Activated CD8-positive, alpha-beta memory T cell treated with anti-CD3 and anti-CD28 coated beads, Interleukin-2, amount 10 ng/mL, durations not matched to agents 7 days and 5 days (primary cell): ENCODE data around the gene SMIM28. TPM values are rescaled to one million over a fixed set of nuclear protein-coding genes. Genes with fewer than 3 reads are reported as not detected.

Experiments
- ATAC-seq: fragments of 150-1000 bp; cut with Tn5 transposase; one replicate; pipeline ENCODE4 v1.10.0; 2021; ENCODE audit warnings: moderate library complexity
- CTCF ChIA-PET: fragments of 350-600 bp; sonication (Branson Sonifier 250); formaldehyde crosslinking; loops from one replicate; lab custom pipeline; 2021; ENCODE audit warnings: antibody characterized with exemption; lab: Charles Lee
- DNase-seq: peaks from one replicate; pipeline ENCODE4 v3.0.0-alpha.2; 2020
- H3K27ac Mint-ChIP-seq: one replicate; pipeline ENCODE4 v1.8.0; 2021; ENCODE audit warnings: mild to moderate bottlenecking, mixed read lengths
- H3K27me3 Mint-ChIP-seq: one replicate; pipeline ENCODE4 v1.8.0; 2021; ENCODE audit warnings: mixed read lengths
- H3K36me3 Mint-ChIP-seq: one replicate; pipeline ENCODE4 v1.8.0; 2021; ENCODE audit warnings: mild to moderate bottlenecking, mixed read lengths
- H3K4me1 Mint-ChIP-seq: one replicate; pipeline ENCODE4 v1.8.0; 2021; ENCODE audit warnings: mixed read lengths
- H3K4me3 Mint-ChIP-seq: one replicate; pipeline ENCODE4 v1.8.0; 2021; ENCODE audit warnings: mild to moderate bottlenecking, moderate library complexity, mixed read lengths
- H3K9me3 Mint-ChIP-seq: one replicate; pipeline ENCODE4 v1.8.0; 2022; ENCODE audit warnings: low read depth, mixed read lengths
- total RNA-seq, 2 experiments: library from RNA; stranded (reverse); gene quantifications; one replicate each; pipeline ENCODE4 v1.2.3, GENCODE V29; 2021

The SMIM28 gene
- total RNA-seq, result not detected

DNA sequence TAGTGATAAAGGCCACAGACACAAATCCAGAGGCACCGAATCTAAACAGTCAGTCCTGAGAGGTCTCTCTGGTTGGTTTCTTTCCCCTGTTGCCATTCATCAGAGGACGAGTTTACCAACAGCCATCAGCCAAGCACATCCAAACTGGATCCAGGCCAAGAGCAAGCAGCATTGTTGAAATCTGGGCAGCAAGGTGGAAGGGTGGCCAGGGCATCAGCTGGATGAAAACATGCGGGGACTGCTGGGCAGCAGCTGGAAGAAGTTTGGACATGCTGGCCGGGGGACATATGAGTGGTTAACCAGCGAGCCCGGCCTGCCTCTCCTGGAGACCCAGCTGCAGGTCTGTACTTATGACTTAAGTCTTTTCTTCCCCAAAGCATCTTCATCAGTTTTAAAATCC lies at the start of gene SMIM28:
Gene SMIM28 (plus strand): TSS at position 62 of the 400 bp plus-strand sequence. CDS start 168 bp downstream, at position 230.
- DNase-seq, result no peak
- no peaks in the 10 kb centered on the region for H3K9me3 Mint-ChIP-seq
- H3K36me3 Mint-ChIP-seq, result no peaks in the 10 kb centered on the region
- no peaks in the 10 kb centered on the region for H3K27me3 Mint-ChIP-seq
- no peak within 1 kb of the TSS for H3K4me3 Mint-ChIP-seq
- peaks cover 2% of the 10 kb centered on the region for H3K4me1 Mint-ChIP-seq
- CTCF ChIA-PET, result no interaction called here
- ATAC-seq, result no peak
- H3K27ac Mint-ChIP-seq, result no peak within 1 kb of the TSS

DNA sequence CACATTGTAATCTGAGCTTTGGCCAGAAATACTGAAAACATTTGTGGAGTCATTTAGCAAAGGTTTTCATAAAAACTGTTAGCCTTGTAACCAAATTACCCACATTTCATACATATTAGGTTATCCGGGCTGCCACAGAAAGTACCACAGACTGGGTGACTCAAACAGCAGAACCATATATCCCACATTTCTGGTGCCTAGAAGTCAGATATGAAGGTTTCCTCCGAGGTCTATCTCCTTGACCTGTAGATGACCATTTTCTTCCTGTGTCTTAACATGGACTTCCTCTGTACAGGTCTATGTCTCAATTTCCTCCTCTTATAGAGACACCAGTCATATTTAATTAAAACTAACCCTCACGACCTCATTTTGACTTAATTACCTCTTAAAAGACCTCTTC lies 49.5 kb upstream of the SMIM28 start:
- H3K9me3 Mint-ChIP-seq, result no peaks in the 10 kb centered on the region
- H3K27me3 Mint-ChIP-seq, result peaks cover 33% of the 10 kb centered on the region
- peaks cover 12% of the 10 kb centered on the region for H3K4me1 Mint-ChIP-seq
- DNase-seq, result no peak
- CTCF ChIA-PET, result no interaction called here
- no peak for ATAC-seq
- no peak overlapping the region for H3K27ac Mint-ChIP-seq
- no peaks in the 10 kb centered on the region for H3K36me3 Mint-ChIP-seq
- no peak overlapping the region for H3K4me3 Mint-ChIP-seq

DNA sequence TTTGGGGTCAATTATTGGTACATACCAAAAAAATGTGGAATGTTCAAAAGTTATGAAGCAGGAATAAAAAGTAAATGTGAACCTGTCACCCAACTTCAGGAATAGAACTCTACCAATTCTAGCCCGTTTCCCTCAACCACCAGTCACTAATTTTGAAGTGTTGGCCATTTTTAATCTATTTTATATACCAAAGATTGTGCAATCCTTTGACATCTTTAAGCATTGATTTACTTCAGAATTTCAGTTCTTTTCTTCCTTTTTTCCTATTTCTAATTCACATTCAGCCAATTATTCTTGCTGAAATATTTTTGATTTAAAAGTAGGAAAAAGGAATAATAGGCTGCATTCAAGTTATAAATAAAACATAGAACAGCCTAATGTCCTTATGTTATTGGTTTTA lies 46.9 kb upstream of the SMIM28 start:
- ATAC-seq, result no peak
- Mint-ChIP-seq H3K27me3 (peaks cover 34% of the 10 kb centered on the region), H3K27ac (no peak overlapping the region), H3K9me3 (no peaks in the 10 kb centered on the region), H3K4me3 (no peak overlapping the region), H3K36me3 (no peaks in the 10 kb centered on the region), H3K4me1 (peaks cover 12% of the 10 kb centered on the region)
- DNase-seq, result no peak
- CTCF ChIA-PET, result no interaction called here

DNA sequence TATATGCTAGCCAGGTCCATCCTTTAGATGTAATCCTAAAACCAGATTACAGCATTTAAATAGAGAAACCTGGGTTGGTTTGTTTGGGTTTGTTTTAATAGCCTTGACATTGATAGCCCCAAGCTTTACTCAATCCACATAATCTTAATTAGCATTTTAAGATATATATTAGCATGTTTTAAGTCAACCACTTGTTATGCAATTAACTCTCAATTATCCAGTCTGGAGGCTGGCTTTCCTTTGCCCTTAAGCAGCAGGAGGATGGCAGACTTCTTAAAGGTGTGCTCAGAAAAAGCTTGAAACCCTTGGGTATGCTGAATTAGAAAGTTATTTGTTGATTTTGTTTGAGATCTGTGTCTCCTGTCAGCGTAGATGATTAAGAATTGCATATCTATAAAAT lies 46.3 kb upstream of the SMIM28 start:
- Mint-ChIP-seq H3K4me1 (peaks cover 12% of the 10 kb centered on the region), H3K4me3 (no peak overlapping the region), H3K27me3 (peaks cover 32% of the 10 kb centered on the region), H3K27ac (no peak overlapping the region), H3K9me3 (no peaks in the 10 kb centered on the region), H3K36me3 (no peaks in the 10 kb centered on the region)
- CTCF ChIA-PET, result no interaction called here
- DNase-seq, result no peak
- no peak for ATAC-seq

DNA sequence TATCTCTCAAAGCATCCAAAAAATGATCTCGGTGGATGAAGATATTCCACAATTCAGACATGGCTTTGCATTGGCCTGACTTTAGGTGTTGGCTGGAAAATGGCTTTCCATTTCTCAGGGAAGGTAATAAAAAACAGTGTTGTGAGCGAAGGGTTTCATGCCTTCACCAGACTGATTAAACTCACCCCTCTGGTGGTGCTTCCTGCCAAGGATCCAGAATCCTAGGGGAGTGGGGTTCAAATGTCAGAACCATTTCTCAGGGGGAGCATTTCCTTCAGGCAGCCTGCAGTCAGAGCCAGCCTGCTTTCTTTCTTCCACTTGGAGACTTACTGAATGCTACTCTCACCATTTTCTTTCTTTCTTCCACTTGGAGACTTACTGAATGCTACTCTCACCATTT lies 45.7 kb upstream of the SMIM28 start:
- Mint-ChIP-seq H3K4me3 (no peak overlapping the region), H3K27me3 (peaks cover 32% of the 10 kb centered on the region), H3K27ac (no peak overlapping the region), H3K36me3 (no peaks in the 10 kb centered on the region), H3K9me3 (no peaks in the 10 kb centered on the region), H3K4me1 (peaks cover 11% of the 10 kb centered on the region)
- DNase-seq, result no peak
- CTCF ChIA-PET, result no interaction called here
- no peak for ATAC-seq

DNA sequence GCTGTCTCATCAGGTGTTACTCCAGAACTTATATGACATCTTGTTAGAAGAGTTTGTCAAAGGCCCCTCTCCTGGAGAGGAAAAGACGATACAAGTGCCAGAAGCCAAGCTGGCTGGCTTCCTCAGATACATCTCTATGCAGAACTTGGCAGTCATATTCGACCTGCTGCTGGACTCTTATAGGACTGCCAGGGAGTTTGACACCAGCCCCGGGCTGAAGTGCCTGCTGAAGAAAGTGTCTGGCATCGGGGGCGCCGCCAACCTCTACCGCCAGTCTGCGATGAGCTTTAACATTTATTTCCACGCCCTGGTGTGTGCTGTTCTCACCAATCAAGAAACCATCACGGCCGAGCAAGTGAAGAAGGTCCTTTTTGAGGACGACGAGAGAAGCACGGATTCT lies 43.7 kb upstream of the SMIM28 start:
- H3K27me3 Mint-ChIP-seq, result peaks cover 36% of the 10 kb centered on the region
- H3K4me3 Mint-ChIP-seq, result no peak overlapping the region
- CTCF ChIA-PET, result interaction anchor here (0.9 kb wide), 1 partner anchor 24 kb away, joined by 3 read pairs; no protein-coding TSS in a partner anchor
- H3K9me3 Mint-ChIP-seq, result no peaks in the 10 kb centered on the region
- ATAC-seq (no peak), DNase-seq (no peak)
- no peaks in the 10 kb centered on the region for H3K4me1 Mint-ChIP-seq
- no peaks in the 10 kb centered on the region for H3K36me3 Mint-ChIP-seq
- no peak overlapping the region for H3K27ac Mint-ChIP-seq

DNA sequence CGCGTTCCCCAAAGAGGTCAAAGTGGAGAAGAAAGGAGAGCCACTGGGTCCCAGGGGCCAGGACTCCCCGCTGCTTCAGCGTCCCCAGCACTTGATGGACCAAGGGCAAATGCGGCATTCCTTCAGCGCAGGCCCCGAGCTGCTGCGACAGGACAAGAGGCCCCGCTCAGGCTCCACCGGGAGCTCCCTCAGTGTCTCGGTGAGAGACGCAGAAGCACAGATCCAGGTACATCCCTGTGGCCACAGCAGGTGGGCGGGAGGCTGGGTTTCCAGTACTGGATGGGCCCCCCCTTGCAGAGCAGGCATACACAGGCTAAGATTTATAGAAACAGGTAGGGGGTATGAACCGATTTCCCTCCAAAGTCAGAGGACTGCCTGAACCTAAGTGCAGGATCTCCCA lies 42.7 kb upstream of the SMIM28 start:
- CTCF ChIA-PET, result interaction anchor here (0.9 kb wide), 1 partner anchor 47 kb away, joined by 3 read pairs; no protein-coding TSS in a partner anchor
- ATAC-seq, result no peak
- Mint-ChIP-seq H3K27ac (no peak overlapping the region), H3K4me3 (no peak overlapping the region), H3K4me1 (no peaks in the 10 kb centered on the region), H3K27me3 (peaks cover 39% of the 10 kb centered on the region), H3K9me3 (no peaks in the 10 kb centered on the region), H3K36me3 (no peaks in the 10 kb centered on the region)
- no peak for DNase-seq

DNA sequence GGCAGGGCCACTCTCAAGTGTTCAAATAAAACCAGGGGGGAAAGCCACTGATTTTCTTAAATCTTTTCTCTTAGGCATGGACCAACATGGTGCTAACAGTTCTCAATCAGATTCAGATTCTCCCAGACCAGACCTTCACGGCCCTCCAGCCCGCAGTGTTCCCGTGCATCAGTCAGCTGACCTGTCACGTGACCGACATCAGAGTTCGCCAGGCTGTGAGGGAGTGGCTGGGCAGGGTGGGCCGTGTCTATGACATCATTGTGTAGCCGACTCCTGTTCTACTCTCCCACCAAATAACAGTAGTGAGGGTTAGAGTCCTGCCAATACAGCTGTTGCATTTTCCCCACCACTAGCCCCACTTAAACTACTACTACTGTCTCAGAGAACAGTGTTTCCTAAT lies 41.5 kb upstream of the SMIM28 start:
- no peaks in the 10 kb centered on the region for H3K4me1 Mint-ChIP-seq
- no peak for DNase-seq
- no peaks in the 10 kb centered on the region for H3K9me3 Mint-ChIP-seq
- no peak overlapping the region for H3K27ac Mint-ChIP-seq
- ATAC-seq, result no peak
- CTCF ChIA-PET, result interaction anchor here (1.5 kb wide), 1 partner anchor 19 kb away, joined by 3 read pairs; no protein-coding TSS in a partner anchor
- no peak overlapping the region for H3K4me3 Mint-ChIP-seq
- peaks cover 37% of the 10 kb centered on the region for H3K27me3 Mint-ChIP-seq
- H3K36me3 Mint-ChIP-seq, result no peaks in the 10 kb centered on the region

DNA sequence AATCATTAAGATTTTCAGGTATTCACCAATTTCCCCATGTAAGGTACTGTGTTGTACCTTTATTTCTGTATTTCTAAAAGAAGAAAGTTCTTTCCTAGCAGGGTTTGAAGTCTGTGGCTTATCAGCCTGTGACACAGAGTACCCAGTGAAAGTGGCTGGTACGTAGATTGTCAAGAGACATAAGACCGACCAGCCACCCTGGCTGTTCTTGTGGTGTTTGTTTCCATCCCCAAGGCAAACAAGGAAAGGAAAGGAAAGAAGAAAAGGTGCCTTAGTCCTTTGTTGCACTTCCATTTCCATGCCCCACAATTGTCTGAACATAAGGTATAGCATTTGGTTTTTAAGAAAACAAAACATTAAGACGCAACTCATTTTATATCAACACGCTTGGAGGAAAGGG lies 40.6 kb upstream of the SMIM28 start:
- H3K36me3 Mint-ChIP-seq, result no peaks in the 10 kb centered on the region
- H3K4me3 Mint-ChIP-seq, result no peak overlapping the region
- no peak for DNase-seq
- H3K9me3 Mint-ChIP-seq, result no peaks in the 10 kb centered on the region
- no peaks in the 10 kb centered on the region for H3K4me1 Mint-ChIP-seq
- peaks cover 36% of the 10 kb centered on the region for H3K27me3 Mint-ChIP-seq
- no peak for ATAC-seq
- H3K27ac Mint-ChIP-seq, result no peak overlapping the region
- CTCF ChIA-PET, result no interaction called here

DNA sequence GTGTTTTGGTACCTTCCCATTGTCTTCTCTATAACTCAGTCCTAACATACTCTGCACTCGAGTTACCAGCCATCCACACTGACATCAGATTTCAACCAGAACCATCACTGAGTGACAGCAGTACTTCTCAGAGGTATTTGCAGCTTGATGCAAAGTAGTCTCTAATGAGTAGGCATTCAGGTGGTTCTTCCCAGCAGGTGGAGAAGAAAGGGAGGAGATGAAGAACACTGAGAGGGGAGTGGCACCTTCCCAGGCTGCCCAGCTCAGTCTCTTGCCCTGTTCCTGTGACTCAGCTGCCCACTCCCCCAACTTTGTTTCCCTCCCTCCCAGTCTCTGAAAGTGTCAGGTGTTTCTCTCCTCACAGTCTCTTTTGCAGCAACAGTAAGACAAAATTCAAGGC lies 38.7 kb upstream of the SMIM28 start:
- Mint-ChIP-seq H3K4me3 (no peak overlapping the region), H3K36me3 (no peaks in the 10 kb centered on the region), H3K27ac (no peak overlapping the region), H3K27me3 (peaks cover 40% of the 10 kb centered on the region), H3K9me3 (no peaks in the 10 kb centered on the region), H3K4me1 (no peaks in the 10 kb centered on the region)
- CTCF ChIA-PET, result interaction anchor here (0.7 kb wide), 1 partner anchor 65 kb away, joined by 4 read pairs; no protein-coding TSS in a partner anchor
- DNase-seq (no peak), ATAC-seq (no peak)

DNA sequence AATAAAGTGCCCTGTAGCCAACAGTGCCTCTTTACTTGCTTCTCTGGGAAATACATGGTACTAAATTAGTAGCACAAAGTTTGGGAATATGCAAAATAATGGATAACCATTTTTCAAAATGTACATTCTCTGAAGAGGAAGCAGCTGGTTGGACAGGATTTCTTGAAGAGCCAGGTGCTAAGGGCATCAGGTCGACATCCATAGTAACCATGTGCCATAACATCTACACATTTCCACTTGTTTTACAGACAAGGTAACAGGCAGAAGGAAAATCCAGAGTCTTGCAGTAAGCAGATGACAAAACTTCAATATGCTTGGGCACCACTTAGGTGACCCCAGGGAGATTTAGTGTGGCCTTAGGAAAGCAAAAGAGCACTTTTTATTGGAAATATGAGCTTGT lies 36.5 kb upstream of the SMIM28 start:
- no peak overlapping the region for H3K4me3 Mint-ChIP-seq
- no peak overlapping the region for H3K27ac Mint-ChIP-seq
- DNase-seq (no peak), ATAC-seq (no peak)
- CTCF ChIA-PET, result no interaction called here
- no peaks in the 10 kb centered on the region for H3K36me3 Mint-ChIP-seq
- no peaks in the 10 kb centered on the region for H3K4me1 Mint-ChIP-seq
- H3K27me3 Mint-ChIP-seq, result peaks cover 37% of the 10 kb centered on the region
- H3K9me3 Mint-ChIP-seq, result no peaks in the 10 kb centered on the region

DNA sequence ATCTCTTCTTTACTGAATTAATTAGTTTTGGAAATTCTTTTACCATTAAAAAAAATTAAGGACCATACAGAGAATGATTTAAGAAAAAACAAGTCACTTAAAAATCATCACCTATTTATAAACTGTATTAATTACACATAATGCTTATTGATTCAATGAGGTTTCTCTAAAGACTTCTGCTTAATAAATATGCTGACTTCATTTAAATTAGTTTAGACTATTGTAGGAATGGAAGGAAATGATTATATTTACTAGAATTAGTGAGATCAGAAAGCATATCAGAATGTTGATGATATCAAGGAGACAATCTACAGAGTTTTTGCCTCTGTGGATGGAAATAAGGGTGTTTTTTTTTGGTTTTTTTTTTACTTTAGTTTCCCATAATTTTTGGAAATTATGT lies 34.6 kb upstream of the SMIM28 start:
- Mint-ChIP-seq H3K4me1 (no peaks in the 10 kb centered on the region), H3K36me3 (no peaks in the 10 kb centered on the region), H3K27ac (no peak overlapping the region), H3K4me3 (no peak overlapping the region), H3K9me3 (no peaks in the 10 kb centered on the region), H3K27me3 (peaks cover 35% of the 10 kb centered on the region)
- CTCF ChIA-PET, result no interaction called here
- no peak for DNase-seq
- ATAC-seq, result no peak

DNA sequence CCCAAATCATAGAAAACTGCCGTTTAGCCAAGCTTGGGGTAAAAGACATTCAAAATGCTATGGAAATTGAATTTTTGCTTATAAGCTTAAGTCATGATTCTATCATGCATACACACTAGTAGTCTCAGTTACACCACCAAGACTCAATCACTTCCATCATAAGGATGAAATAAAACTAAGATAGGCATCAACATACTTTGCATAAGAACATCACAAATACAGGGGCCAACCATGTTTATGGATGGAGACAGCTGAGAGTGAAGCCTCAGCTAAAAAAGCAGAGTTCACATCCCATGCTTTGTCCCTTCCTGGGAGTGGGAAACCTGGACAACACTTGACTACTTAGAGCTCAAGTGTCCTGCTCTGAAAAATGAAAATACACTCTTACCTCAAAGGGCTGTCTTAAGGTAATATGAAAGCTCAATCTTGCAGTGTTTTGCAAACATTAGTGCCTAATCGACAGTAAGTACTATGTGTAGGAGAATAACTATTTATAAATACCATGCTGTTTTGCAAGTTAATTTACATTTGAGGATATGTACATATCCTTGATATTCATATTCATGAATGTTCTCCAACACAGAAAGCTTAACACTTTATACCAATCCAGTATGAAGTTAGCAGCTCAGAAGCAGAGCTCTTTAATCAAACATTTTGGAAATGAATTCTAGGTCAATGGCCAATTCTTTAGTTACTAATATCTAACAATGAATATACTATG lies 32.0 kb upstream of the SMIM28 start:
- DNase-seq (no peak), ATAC-seq (no peak)
- Mint-ChIP-seq H3K27me3 (peaks cover 43% of the 10 kb centered on the region), H3K4me3 (no peak overlapping the region), H3K9me3 (no peaks in the 10 kb centered on the region), H3K27ac (no peak overlapping the region), H3K4me1 (no peaks in the 10 kb centered on the region), H3K36me3 (no peaks in the 10 kb centered on the region)
- CTCF ChIA-PET, result interaction anchor here (0.9 to 1.7 kb wide), 2 partner anchors 14 to 163 kb away, joined by 3 to 4 read pairs; no protein-coding TSS in a partner anchor
